Heart left ventricle (tissue), 16 donors: ENCODE data around the gene CDK2AP2. TPM values are rescaled to one million over a fixed set of nuclear protein-coding genes. Genes with fewer than 3 reads are reported as not detected.

Source experiments
- ATAC-seq, 4 donors: fragments of 200-7000 bp; cut with Tn5 transposase; one replicate each; pipeline ENCODE4 v1.9.1; 2020 to 2022; ENCODE audit warnings: moderate library complexity in 4 of 4, mild to moderate bottlenecking in 3 of 4, moderate number of reproducible peaks in 1 of 4
- DNase-seq, 5 donors: peaks; one replicate each; pipeline ENCODE4 v3.0.0-alpha.2; 2020
- H3K27ac ChIP-seq, 12 donors: fragments of 200-600 bp; sonication (generic) in 4 of 12; one replicate each; pipeline versions ENCODE4 v1.5.0 to v1.8.0; 2016 to 2022; ENCODE audit warnings: mild to moderate bottlenecking in 2 of 12
- H3K27me3 ChIP-seq, 9 donors: fragments of 200-600 bp; sonication (generic) in 2 of 9; one replicate each; pipeline versions ENCODE4 v1.5.1 to v1.8.0; 2016 to 2022; ENCODE audit warnings: mild to moderate bottlenecking in 3 of 9
- H3K36me3 ChIP-seq, 9 donors: fragments of 200-600 bp; sonication (generic) in 2 of 9; one replicate each; pipeline versions ENCODE4 v1.5.0 to v1.8.0; 2018 to 2022; ENCODE audit warnings: mild to moderate bottlenecking in 2 of 9
- H3K4me1 ChIP-seq, 12 donors: fragments of 200-600 bp; sonication (generic) in 4 of 12; one replicate each; pipeline versions ENCODE4 v1.5.0 to v1.8.0; 2016 to 2022; ENCODE audit warnings: mild to moderate bottlenecking in 3 of 12
- H3K4me3 ChIP-seq, 12 donors: fragments of 200-600 bp; sonication (generic) in 4 of 12; one replicate each; pipeline versions ENCODE4 v1.5.0 to v1.8.0; 2017 to 2022; ENCODE audit warnings: mild to moderate bottlenecking in 9 of 12, moderate library complexity in 4 of 12
- H3K9me3 ChIP-seq, 12 donors: fragments of 200-600 bp; sonication (generic) in 4 of 12; one replicate each; pipeline versions ENCODE4 v1.5.0 to v1.8.0; 2016 to 2022; ENCODE audit warnings: mild to moderate bottlenecking in 1 of 12
- CTCF ChIP-seq, 12 donors: fragments of 200-600 bp; sonication (generic) in 4 of 12; IDR thresholded peaks; one replicate each; pipeline versions ENCODE4 v1.5.0 to v1.8.0; 2018 to 2022; ENCODE audit warnings: antibody characterized with exemption in 12 of 12, mild to moderate bottlenecking in 5 of 12
- POLR2A ChIP-seq, 2 donors: fragments of 450-650 bp; IDR thresholded peaks; one replicate each; pipeline ENCODE4 v1.6.1; 2017; ENCODE audit warnings: antibody characterized with exemption in 2 of 2, mild to moderate bottlenecking in 2 of 2, moderate library complexity in 2 of 2
- WGBS, 4 donors: extraction: QIAGEN DNeasy Blood & Tissue Kit in 2 of 4; methylation state at CpG; one replicate each; pipeline versions ENCODE4 v1.1.5 to v1.1.7; 2013 to 2018; 5-methylcytosine and 5-hydroxymethylcytosine counted together
- intact Hi-C, 10 donors: fragments of 100-400 bp; cut with DNase I; formaldehyde crosslinking; loops; one replicate each; pipeline versions ENCODE4 v1.11.1 to v1.14.2; 2022
- polyA plus RNA-seq, 2 donors: library from polyadenylated mRNA; stranded (reverse); fragments of 200-250 nt; gene quantifications; one replicate each; pipeline ENCODE4 v1.2.3, GENCODE V29; 2013
- total RNA-seq, 9 donors: library from RNA; depleted of rRNA in 2 of 9; stranded (reverse); fragments of >200 nt in 2 of 9; fragmentation: NEBNext Ultra II Directional in 3 of 9; extraction: Animal tissue kit (Norgen Biotek cat#: 25700) in 3 of 9; gene quantifications; one replicate each; pipeline versions ENCODE4 v1.1.0 to v1.2.4, GENCODE V29; 2016 to 2023
- donor health status: ischemic (EF 13 %, LVEDD 7.1; RV severe dilation, severe dysfunction).
- donor health status: healthy with polysubstance abuse.
- donor health status: DM: no; HTN: yes; CAD: no.
- donor health status: DM: no; HTN: no; CAD: no.
- donor health status: ischemic (EF 25% LVEDD 6.9; RV normal size, moderate dysfunction).
- donor health status: ischemic (EF 25% LVEDD 5.7; RV mildly dilated, moderate dysfunction).
- donor health status: healthy.
- donor health status: DM: yes; HTN: yes; CAD: no.
- donor health status: ischemic (EF 35%, LVEDD 5.7; RV mildly dilated, moderate dysfunction).
- donor health status: nonischemic (EF 11% LVEDD 7.7; RV severe dilation, severe dysfunction).
- donor health status: DM: yes; HTN: yes; CAD: no.
- donor health status: PGD.
- donor health status: ischemic (EF 29% LVEDD 5.4; RV normal size, mild dysfunction).
- donor health status: nonischemic (EF 23%, LVEDD 6.1; RV moderate dilation, normal function).

CDK2AP2 gene
- total and polyA plus RNA-seq, 11 donors = 37.0 to 461 (median 60.1) TPM

DNA sequence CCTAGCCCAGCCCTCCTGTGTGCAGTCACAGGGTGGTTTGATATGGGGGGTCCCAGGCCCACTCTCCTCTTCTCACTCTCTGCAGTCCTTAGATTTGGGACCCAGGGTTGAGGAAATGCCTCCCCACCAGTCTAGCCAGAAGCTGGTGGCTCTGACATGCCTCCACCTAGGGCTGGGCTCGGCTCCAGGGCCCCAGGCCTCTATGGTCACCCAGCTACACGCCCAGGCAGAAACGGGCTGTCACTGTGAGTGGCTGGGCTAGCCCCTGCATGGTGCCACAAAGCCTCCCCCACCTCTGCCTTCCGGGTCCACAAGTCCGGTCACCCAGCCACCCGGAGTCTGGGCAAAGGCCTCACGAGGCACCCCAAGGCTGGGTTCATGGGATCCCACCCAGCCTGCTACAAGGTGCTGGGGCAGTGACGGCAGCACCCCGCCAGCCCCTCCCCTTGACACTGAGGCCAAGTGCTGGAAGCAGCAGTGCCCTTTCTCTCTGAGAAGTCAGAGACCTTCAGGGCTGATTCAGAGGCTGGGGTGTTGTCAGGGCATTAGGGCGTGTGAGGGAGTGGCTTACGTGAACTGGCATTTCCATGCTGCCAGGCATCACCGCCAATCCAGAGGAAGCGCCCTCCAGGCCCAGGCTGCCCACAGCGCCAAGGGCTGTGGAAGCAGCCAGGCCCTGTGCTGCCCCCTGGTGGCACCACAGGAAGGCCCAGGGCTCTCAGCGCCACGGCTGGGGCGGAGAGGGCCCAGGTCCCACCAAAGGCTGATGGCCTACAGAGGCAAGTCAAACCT lies 2.2 kb downstream of the CDK2AP2 start:
- H3K4me1 ChIP-seq = peaks cover 10 to 53% (median 36%) of the 10 kb centered on the region in 12 donors
- H3K36me3 ChIP-seq = peaks cover 0 to 28% (median 16%) of the 10 kb centered on the region in 9 donors
- H3K27me3 ChIP-seq = no peaks in the 10 kb centered on the region
- DNase-seq (peak; percentile 89 to 96 (median 94)), ATAC-seq (peak; percentile 70 to 75 (median 72))
- 4 to 10% (median 6%) methylated on average over 10 to 17 of the region's 17 CpGs for WGBS, 4 donors
- peak overlapping the region; percentile 53 to 89 (median 78) for H3K4me3 ChIP-seq
- H3K27ac ChIP-seq = peak overlapping the region; percentile 75 to 100 (median 98)
- no peaks in the 10 kb centered on the region for H3K9me3 ChIP-seq
- intact Hi-C loops = loop anchor here (1.0 to 5.0 kb wide), 16 partner anchors 23 to 153 kb away; partner anchors contain the start of genes RAD9A (in 6 of the 10), TMEM134 (in 5 of the 10), PPP1CA (in 2 of the 10) and RPS6KB2 (in 2 of the 10)
- peak in 1 of 2 donors; percentile 69 for TF ChIP-seq POLR2A (IDR thresholded peaks at IDR 0.05)
- TF ChIP-seq CTCF (IDR thresholded peaks at IDR 0.05) = peak; percentile 96 to 99 (median 98)

DNA sequence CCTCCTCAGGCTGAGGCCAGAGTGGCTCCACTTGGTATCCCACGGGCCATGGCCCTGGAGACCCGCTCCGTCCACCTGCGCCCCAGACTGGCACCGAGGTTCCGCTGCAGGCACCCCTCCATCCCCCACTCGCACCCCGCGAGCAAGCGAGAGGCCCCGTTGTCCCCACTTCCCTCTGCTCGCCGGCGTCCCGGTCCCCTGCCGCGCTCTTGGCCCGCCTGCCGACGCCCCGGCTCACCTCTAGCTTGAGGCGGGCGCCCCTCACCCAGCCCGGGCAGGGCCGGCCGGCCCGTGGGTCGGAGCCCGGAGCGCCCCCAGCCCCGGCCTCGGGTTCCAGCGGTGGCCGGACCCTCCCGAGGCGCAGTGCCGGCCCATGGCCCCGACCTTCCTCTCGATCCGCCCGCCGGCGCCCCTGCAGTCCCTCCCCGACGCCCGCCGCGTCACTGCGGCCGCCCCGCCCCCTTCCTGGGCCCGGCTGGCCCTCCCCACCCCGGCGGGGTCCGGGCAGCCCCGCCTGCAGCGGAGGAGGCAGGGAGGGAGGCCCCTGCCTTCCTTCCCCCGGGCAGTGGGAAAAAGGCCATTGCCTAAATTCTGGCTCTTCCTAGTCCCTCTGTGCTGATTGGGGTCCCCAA lies 2.9 kb downstream of the CDK2AP2 start, which contains the start of gene PITPNM1:
PITPNM1 (minus strand) TSS at position 414 of the 632 bp plus-strand sequence. CDS start 1,183 bp downstream, outside the sequence.
- intact Hi-C loops = loop anchor here in 9 of 10 donors (1.0 to 5.0 kb wide), 13 partner anchors 22 to 152 kb away; partner anchors contain the start of genes RAD9A (in 3 of the 9), TMEM134 (in 3 of the 9), RPS6KB2 (in 2 of the 9) and AIP (in 1 of the 9)
- Histone ChIP-seq H3K27me3 (no peaks in the 10 kb centered on the region), H3K4me1 (peaks cover 10 to 56% (median 37%) of the 10 kb centered on the region in 12 donors), H3K36me3 (peaks cover 0 to 34% (median 18%) of the 10 kb centered on the region in 9 donors), H3K9me3 (no peaks in the 10 kb centered on the region), H3K27ac (peak within 1 kb of the TSS; percentile 75 to 100 (median 98)), H3K4me3 (peak within 1 kb of the TSS; percentile 53 to 89 (median 78))
- ATAC-seq = peak; percentile 15 to 62 (median 52)
- peak; percentile 87 to 94 (median 88) for DNase-seq
- TF ChIP-seq CTCF (IDR thresholded peaks at IDR 0.05) (no peak), POLR2A (IDR thresholded peaks at IDR 0.05) (peak in 1 of 2 donors; percentile 81)
- WGBS, 4 donors = 0 to 1% (median 1%) methylated on average over 22 to 58 of the region's 58 CpGs

DNA sequence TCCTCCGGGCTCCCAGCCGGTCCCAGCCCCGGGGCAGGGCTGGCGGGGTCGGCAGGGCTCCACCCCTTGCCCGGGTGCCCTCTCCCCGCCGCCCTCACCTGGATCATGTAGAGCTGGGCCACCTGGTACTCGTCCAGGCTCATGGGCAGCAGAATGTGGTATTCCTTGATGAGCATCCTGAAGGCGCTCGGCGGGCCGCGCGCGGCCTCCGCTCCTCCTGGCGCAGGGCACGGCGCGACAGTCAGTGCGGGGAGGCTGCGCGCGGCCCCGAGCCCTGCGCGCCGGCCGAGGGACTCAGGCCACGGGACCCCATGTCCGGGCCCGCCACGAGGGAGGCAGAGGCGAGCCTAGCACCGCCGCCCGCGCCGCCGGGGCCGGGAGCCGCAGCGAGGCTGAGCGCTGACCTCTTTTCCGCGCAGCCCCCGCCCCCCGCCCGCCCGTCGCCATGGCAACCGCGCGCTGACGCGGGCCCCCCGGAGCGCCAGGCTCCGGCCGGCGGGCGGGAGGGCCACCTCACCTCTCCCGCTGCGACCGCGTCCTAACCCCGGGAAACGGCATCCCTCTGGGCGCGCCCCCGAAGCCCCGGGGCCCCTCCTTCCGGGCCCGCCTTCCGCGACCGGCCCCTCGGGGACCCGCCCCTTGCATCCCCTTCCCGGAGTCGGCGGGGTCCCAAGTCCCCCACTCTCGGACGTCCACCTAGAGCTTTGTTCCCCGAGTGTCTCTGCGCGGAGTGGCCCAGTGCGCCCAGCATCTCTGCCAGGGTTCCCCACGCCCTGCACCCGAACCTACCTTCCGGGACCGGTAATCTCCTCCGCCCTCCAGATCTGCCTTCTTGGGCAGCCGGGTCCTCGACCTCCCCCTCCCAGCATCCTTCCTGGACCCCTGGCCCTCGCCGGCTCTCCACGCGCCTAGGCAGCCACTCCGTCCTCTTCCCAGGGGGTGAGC lies 3.7 kb downstream of the CDK2AP2 start:
- Histone ChIP-seq H3K36me3 (peaks cover 0 to 38% (median 19%) of the 10 kb centered on the region in 9 donors), H3K27me3 (no peaks in the 10 kb centered on the region), H3K4me3 (peak overlapping the region; percentile 53 to 89 (median 78)), H3K9me3 (no peaks in the 10 kb centered on the region), H3K27ac (peak overlapping the region in 11 of 12 donors; percentile 95 to 100 (median 99)), H3K4me1 (peaks cover 10 to 56% (median 37%) of the 10 kb centered on the region in 12 donors)
- peak in 3 of 5 donors; percentile 41 to 68 (median 54) for DNase-seq
- intact Hi-C loops = loop anchor here in 2 of 10 donors (2.0 to 5.0 kb wide), 4 partner anchors 21 to 151 kb away; partner anchors contain the start of genes AIP (in 1 of the 2), POLD4 (in 1 of the 2) and TMEM134 (in 1 of the 2)
- TF ChIP-seq POLR2A (IDR thresholded peaks at IDR 0.05) = no peak
- no peak for TF ChIP-seq CTCF (IDR thresholded peaks at IDR 0.05)
- WGBS, 4 donors = 3 to 6% (median 5%) methylated on average over 37 to 101 of the region's 101 CpGs
- no peak for ATAC-seq
